T-helper 22 cell (primary cell): ENCODE measurements around the gene GNB5.
"Not testable (repeated sequence)": the region's sequence is repeated elsewhere in the genome, so short reads cannot be mapped to it uniquely, and the experiment has no call there.

Experiments used
- DNase-seq: peaks from one replicate; pipeline ENCODE4 v3.0.0-alpha.2; 2020; ENCODE audit warnings: low read depth

GNB5 gene

GRCh38 chr15:52112203-52112750 lies 78.9 kb downstream of the GNB5 start:
- DNase-seq: no peak

GRCh38 chr15:52111517-52112202 lies 79.5 kb downstream of the GNB5 start:
- DNase-seq: no peak

GRCh38 chr15:52109559-52110451 lies 81.4 kb downstream of the GNB5 start:
- DNase-seq: no peak

GRCh38 chr15:52107238-52107637 lies 84.0 kb downstream of the GNB5 start:
- DNase-seq: no peak

GRCh38 chr15:52106641-52107040 lies 84.6 kb downstream of the GNB5 start:
- DNase-seq: no peak

GRCh38 chr15:52105846-52106245 lies 85.3 kb downstream of the GNB5 start:
- no peak for DNase-seq

GRCh38 chr15:52104532-52105004 lies 86.6 kb downstream of the GNB5 start:
- DNase-seq: no peak

GRCh38 chr15:52103217-52104207 lies 87.7 kb downstream of the GNB5 start:
- DNase-seq: no peak

GRCh38 chr15:52102463-52102862 lies 88.7 kb downstream of the GNB5 start:
- no peak for DNase-seq

- DNase-seq: no peak
These were observed 89.5 kb downstream of the GNB5 start for GRCh38 chr15:52101542-52102323.

GRCh38 chr15:52100807-52101442 lies 90.3 kb downstream of the GNB5 start:
- DNase-seq: no peak

- no peak for DNase-seq
These were observed 91.4 kb downstream of the GNB5 start for GRCh38 chr15:52099651-52100272.

- no peak for DNase-seq
These were observed 92.9 kb downstream of the GNB5 start for GRCh38 chr15:52098323-52098722.

GRCh38 chr15:52097180-52097579 lies 94.0 kb downstream of the GNB5 start:
- DNase-seq: no peak

GRCh38 chr15:52096536-52096935 lies 94.7 kb downstream of the GNB5 start:
- not testable (repeated sequence) for DNase-seq

- DNase-seq: no peak
These were observed 95.5 kb downstream of the GNB5 start for GRCh38 chr15:52095597-52096262.

- no peak for DNase-seq
These were observed 96.2 kb downstream of the GNB5 start for GRCh38 chr15:52094811-52095584.
